GM18867 (cell line): ENCODE results near the gene IRF3.
A peak's percentile ranks its signal among the peaks of the same experiment; 100 is the strongest.

ENCODE experiments used
- ATAC-seq: cut with Tn5 transposase; IDR thresholded peaks from one replicate; pipeline ENCODE4 v1.9.1; 2021; ENCODE audit warnings: mild to moderate bottlenecking, moderate library complexity; ENCODE audit not compliant: unreplicated experiment

Gene IRF3

DNA sequence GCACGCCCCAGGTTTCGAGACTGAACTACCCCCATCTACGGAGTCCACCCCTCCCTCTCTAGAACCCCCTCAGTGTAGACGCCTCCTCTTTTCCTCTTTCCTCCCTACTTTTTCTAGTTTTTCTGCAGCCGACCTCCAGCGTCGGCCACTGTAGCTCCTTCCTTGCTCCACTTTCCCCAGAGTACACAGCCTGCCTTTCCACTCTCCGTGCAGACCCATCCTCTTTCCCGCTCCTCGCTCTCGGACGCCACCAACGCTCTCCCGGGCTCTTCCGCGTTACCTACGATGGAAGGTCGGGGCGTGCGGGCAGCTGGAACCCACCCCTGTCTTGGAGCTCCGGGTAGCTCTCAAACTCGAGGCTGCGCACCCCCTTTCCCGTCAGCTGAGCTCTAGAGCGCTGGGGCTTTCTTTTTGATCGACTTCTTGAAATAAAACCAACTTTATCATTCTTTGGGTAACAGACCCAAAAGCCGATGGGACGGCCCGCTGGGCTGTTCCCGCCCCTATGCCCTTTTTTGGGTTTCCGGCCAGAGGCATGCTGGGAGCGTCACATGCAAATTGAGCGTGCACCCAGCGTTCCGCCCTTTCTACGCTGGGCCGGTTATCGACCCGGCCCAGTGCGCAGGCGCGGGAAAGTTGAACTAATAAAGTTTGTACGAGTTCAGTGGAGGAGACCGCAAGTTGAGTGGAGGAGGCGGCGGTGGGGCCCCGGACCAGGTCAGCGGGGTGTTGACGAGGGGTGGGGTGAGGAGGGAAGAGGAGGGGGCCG, at the start of gene IRF3, which contains the start of gene BCL2L12:
TSS of gene IRF3 (minus strand) at position 507 of the 769 bp plus-strand sequence. CDS start 1,019 bp downstream, outside the sequence.
TSS of gene BCL2L12 (plus strand) at position 583 of the 769 bp plus-strand sequence. CDS start 760 bp downstream, outside the sequence.
- peak; percentile 77 for ATAC-seq

DNA sequence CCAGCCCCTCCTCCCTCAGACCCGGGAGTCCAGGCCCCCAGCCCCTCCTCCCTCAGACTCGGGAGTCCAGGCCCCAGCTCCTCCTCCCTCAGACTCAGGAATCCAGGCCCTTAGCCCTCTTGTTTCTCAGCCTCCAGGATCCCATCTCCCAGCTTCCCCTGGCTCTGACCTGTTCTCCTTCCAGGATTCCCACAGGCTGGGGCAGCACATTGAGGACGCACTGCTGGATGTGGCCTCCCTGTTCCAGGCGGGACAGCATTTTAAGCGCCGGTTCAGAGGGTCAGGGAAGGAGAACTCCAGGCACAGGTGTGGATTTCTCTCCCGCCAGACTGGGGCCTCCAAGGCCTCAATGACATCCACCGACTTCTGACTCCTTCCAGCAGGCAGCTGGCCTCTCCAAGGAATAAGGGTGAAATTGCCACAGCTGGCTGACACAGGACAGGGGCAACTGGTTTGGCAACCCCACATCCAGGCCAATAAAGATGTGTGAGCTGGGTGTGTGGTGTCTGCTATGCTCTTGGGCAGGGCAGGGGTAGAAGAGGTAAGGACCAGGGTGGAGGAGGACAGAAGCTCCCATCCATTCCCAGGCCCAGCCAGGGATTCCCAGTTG, 47.7 kb upstream of the IRF3 start:
- ATAC-seq = no peak

- ATAC-seq = no peak
These were observed 46.8 kb upstream of the IRF3 start for GRCh38 chr19:49712397-49712859.

GRCh38 chr19:49710372-49710951, 44.8 kb upstream of the IRF3 start:
- no peak for ATAC-seq

GRCh38 chr19:49705919-49706318, 40.3 kb upstream of the IRF3 start:
- ATAC-seq = no peak

- ATAC-seq = no peak
These were observed 39.4 kb upstream of the IRF3 start for GRCh38 chr19:49704888-49705642.

DNA sequence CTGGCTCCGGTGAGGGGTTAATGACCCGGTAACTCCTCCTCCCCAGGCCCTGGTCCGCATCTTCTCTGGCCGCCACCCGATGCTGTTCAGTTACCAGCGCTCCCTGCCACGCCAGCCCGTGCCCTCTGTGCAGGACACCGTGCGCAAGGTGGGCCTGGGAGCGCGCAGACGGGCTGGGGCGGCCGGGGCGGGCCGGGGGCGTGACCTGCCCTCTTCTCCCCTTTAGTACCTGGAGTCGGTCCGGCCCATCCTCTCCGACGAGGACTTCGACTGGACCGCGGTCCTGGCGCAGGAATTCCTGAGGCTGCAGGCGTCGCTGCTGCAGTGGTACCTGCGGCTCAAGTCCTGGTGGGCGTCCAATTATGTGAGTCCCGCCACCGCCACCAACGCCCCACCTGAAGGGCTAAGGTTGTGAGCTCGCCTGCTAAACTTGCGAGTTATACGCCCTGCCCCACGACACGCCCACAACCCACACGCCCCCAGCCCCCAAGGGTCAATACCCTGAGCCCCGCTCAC, 35.7 kb upstream of the IRF3 start:
- ATAC-seq = no peak

DNA sequence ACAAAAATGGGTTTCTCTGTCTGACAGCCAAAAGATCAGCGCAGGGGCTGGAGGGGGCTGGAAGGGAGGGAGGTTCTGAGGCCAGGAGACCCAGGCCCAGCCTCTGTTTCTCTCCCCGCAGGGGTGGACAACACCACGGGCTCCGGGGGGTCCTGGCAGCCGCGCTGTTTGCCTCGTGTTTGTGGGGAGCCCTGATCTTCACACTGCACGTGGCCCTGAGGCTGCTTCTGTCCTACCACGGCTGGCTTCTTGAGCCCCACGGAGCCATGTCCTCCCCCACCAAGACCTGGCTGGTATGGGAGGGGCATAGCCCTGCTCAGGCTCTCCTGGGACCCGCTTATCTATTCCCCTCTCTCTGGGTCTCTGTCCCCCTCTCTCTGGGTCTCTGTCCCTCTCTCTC, 34.9 kb upstream of the IRF3 start:
- ATAC-seq = no peak

- no peak for ATAC-seq
These were observed 33.7 kb upstream of the IRF3 start for GRCh38 chr19:49699364-49699763.

DNA sequence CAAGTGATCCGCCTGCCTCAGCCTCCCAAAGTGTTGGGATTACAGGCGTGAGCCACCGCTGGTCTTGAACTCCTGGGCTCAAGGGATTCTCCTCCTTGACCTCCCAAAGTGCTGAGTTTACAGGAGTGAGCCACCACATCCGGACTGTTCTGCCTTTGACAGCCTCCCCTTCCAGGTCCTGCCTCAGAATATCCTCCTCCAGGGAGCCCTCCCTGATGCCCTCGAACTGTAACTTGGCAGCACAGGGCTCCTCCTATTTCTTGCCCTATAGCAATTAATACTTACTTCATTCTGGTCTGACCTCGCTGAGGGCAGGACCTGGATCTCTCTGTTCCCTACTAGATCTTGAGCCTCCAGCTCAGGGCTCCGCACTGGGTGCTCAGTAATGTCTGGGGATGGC, 31.2 kb upstream of the IRF3 start:
- no peak for ATAC-seq

DNA sequence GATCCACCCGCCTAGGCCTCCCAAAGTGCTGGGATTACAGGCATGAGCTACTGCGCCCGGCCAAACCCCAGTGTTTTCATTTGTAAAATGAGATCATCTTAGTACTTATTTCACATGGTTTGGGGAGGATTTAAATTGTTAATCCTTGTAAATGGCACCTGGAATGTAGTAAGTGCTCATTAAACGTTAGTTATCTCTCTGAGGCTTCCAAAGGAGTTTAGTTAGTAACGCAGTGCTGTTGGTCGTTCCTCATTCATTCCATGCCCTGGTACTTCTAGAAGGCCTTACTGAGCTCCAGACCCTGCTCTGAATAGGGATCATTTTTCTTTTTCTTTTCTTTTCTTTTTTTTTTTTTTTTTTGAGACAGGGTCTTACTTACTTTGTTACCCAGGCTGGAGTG, 30.5 kb upstream of the IRF3 start:
- ATAC-seq = no peak

DNA sequence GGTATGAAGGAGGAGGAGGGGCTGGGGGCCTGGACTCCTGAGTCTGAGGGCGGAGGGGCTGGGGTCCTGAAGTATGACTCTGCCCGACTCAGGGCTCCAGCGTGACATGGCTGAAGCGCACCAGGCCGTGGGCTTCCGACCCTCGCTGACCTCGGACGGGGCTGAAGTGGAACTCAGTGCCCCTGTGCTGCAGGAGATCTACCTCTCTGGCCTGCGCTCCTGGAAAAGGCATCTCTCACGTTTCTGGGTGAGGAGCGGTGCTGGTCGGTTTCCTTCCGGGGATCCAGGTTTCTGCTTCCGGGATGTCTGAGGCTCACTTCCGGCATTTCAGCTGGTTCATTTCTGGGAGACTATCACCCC, 26.5 kb upstream of the IRF3 start:
- no peak for ATAC-seq

GRCh38 chr19:49691243-49692146, 25.8 kb upstream of the IRF3 start:
- no peak for ATAC-seq

DNA sequence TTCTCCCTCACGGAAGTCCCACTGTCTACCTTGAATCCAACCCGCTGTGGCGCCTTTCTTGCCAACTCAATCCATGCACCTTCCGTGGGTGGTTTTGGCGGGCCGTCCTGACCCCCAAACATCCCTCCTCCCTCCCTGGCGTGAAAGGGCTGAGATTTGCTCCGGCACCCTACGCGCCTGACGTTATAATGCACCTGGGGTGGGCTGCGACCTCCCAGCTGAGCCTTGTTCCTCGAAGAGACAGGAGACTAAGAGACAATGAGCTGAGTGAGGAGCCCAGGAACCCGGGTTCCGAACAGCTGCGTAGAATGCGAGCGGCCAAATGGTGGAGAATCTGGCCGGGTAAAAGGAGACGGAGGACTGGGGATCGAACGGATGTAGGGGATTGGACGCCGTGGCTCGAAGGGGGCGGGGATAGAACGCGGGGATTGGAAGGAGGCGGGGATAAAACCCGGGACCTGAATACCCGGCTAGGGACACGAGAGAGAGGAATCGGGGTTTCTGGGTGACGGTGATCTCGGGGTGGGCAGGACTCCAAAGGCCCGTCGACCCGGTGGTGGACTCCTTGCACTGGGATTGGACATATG, 25.1 kb upstream of the IRF3 start, which contains the start of gene CPT1C:
TSS of gene CPT1C (plus strand) at position 461 of the 587 bp plus-strand sequence. CDS start 1,137 bp downstream, outside the sequence.
- ATAC-seq = no peak

DNA sequence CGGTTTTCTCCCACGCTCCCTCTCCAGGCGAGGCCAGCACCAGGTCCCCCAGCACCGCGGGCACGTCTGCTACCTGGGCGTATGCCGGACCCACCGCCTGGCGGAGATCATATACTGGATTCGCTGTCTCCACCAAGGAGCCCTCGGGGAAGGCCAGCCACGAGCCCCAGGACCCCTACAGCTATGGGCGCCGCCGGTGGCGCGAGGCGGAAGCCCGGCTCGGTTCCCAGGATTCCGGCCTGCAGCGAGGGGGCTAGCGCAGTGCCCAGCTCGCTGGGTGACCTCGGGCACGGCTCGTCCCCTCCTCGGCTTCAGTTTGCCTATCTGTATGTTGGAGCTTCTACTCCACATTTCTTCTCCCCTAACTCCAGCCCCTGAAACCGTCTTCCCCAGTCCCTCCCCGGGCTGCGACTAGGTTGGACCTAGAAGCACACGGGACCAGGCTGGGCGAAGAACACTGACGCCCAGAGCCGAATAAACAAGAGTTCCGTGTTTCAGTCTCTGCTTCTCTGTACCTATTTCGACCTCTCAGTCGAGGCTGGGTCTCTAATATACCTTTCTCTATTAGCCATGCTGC, 24.5 kb upstream of the IRF3 start:
- ATAC-seq = no peak

GRCh38 chr19:49689133-49690078, 23.7 kb upstream of the IRF3 start, which contains the start of gene ADM5:
Gene ADM5, plus strand, starts transcription at chr19:49689594. Its CDS starts 244 bp downstream, at chr19:49689838.
- ATAC-seq = no peak

DNA sequence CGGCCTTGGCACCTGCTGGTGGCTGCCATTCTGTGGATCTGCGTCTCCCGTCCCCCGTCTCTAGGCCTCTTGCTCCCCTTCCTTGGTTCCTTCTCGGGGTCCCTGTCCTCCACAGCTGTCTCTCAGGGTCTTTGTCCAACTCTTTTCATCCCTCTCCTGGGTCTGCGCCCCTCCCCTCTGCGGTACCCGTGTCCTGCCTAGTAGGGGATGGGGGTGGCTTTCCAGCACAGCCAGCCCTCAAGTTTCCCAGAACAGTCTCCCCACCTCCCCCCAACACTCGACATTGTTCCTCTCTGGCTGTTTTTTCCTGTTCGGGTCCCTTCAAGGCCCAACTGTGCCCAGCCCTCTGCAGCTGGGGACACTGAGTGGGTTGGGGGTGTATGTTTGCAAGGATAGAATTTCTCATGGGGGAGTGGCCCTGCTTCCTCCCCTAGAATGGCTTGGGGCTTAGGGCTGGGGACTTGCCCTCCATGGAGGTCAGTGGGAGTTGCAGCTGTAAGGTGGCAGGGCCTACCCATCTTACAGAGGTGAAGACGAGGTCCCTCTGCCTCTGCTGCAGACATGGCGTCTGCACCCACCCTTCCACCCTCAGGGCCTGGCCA, 23.0 kb upstream of the IRF3 start:
- no peak for ATAC-seq
